Endothelial cell of umbilical vein (primary cell): ENCODE data around the gene GIPC3. TPM values are rescaled to one million over a fixed set of nuclear protein-coding genes. Genes with fewer than 3 reads are reported as not detected.

Experiments
- BruUV-seq: library from RNA; stranded (reverse); fragments of 400-500 nt; replicated peaks from 2 replicates; lab custom pipeline; 2021; lab: Mats Ljungman, UMichigan
- CTCF ChIA-PET: fragments of 300-600, 350-600 bp; sonication (Branson Sonifier 250); formaldehyde crosslinking; loops from one replicate; lab custom pipeline; 2021; ENCODE audit warnings: antibody characterized with exemption, inconsistent platforms; lab: Charles Lee
- POLR2A ChIA-PET: fragments of 300-600, 350-600 bp; sonication (Branson Sonifier 250); formaldehyde crosslinking; loops from one replicate; lab custom pipeline; 2021; ENCODE audit warnings: antibody characterized with exemption, inconsistent platforms; lab: Charles Lee
- DNase-seq: peaks from one replicate; pipeline ENCODE4 v3.0.0-alpha.2; 2011; ENCODE audit warnings: low read depth, low spot score
- FAIRE-seq: peaks from 2 replicates; lab custom pipeline; 2011; peaks lifted over from hg19 to GRCh38; lab: Jason Lieb, UNC
- H2AFZ ChIP-seq: 2 replicates; pipeline ENCODE4 v1.6.0; 2012; ENCODE audit warnings: low read depth, low read length, control low read depth, inconsistent platforms
- H3K27ac ChIP-seq: 2 replicates; pipeline ENCODE4 v1.5.1; 2011; ENCODE audit warnings: low read depth, mild to moderate bottlenecking, control low read depth, low read length, moderate library complexity; ENCODE audit not compliant: insufficient read depth
- H3K27me3 ChIP-seq, 2 experiments: 2 replicates each; pipeline versions ENCODE4 v1.6.0 to v1.6.1; 2011; ENCODE audit warnings: low read length in 2 of 2, mixed read lengths in 1 of 2; ENCODE audit not compliant: control insufficient read depth in 2 of 2, insufficient read depth in 2 of 2
- H3K36me3 ChIP-seq, 2 experiments: 2 replicates in 1 of 2; 3 replicates in 1 of 2; pipeline ENCODE4 v1.5.1; 2011; ENCODE audit warnings: low read length in 2 of 2, mild to moderate bottlenecking in 1 of 2, moderate library complexity in 1 of 2; ENCODE audit not compliant: control insufficient read depth in 2 of 2, insufficient read depth in 2 of 2; ENCODE audit errors: extremely low read depth in 1 of 2
- H3K4me1 ChIP-seq: 3 replicates; pipeline ENCODE4 v1.5.1; 2011; ENCODE audit warnings: mild to moderate bottlenecking, low read length; ENCODE audit not compliant: control insufficient read depth, insufficient read depth; ENCODE audit errors: extremely low read depth
- H3K4me2 ChIP-seq: 2 replicates; pipeline ENCODE4 v1.6.1; 2011; ENCODE audit warnings: low read length, control low read depth, mixed read lengths; ENCODE audit not compliant: insufficient read depth
- H3K4me3 ChIP-seq, 3 experiments: fragments of 200-600 bp in 1 of 3; sonication (generic), shearing (Covaris generic) in 1 of 3; replicated peaks in 1 of 3; 2 replicates each; pipeline ENCODE4 v1.5.1; 2011 to 2016; ENCODE audit warnings: control low read depth in 3 of 3, low read length in 3 of 3, mild to moderate bottlenecking in 2 of 3, inconsistent platforms in 1 of 3, low read depth in 1 of 3, moderate library complexity in 1 of 3; ENCODE audit not compliant: insufficient read depth in 1 of 3
- H3K79me2 ChIP-seq: 2 replicates; pipeline ENCODE4 v1.6.0; 2012; ENCODE audit warnings: low read length, inconsistent platforms; ENCODE audit not compliant: control insufficient read depth, insufficient read depth
- H3K9ac ChIP-seq: replicated peaks from 2 replicates; pipeline ENCODE3; 2011; ENCODE audit warnings: low read length, control low read depth; ENCODE audit not compliant: insufficient read depth; ENCODE audit errors: extremely low read depth
- H3K9me1 ChIP-seq: replicated peaks from 3 replicates; pipeline ENCODE4 v1.6.0; 2011; ENCODE audit warnings: mild to moderate bottlenecking, low read length; ENCODE audit not compliant: control insufficient read depth, insufficient read depth; ENCODE audit errors: extremely low read depth
- H3K9me3 ChIP-seq: replicated peaks from 2 replicates; pipeline ENCODE4 v1.5.1; 2012; ENCODE audit warnings: low read length, inconsistent platforms; ENCODE audit not compliant: control insufficient read depth, insufficient read depth
- H4K20me1 ChIP-seq: replicated peaks from 2 replicates; pipeline ENCODE3; 2011; ENCODE audit warnings: mild to moderate bottlenecking, low read length; ENCODE audit not compliant: control insufficient read depth, insufficient read depth; ENCODE audit errors: extremely low read depth
- CTCF ChIP-seq, 2 donors: IDR thresholded peaks; 1 replicate in 1 of 2; 2 replicates in 1 of 2; pipeline ENCODE4 v1.5.1; 2011; ENCODE audit warnings: low read length in 2 of 2, mild to moderate bottlenecking in 2 of 2, moderate library complexity in 2 of 2, control low read depth in 1 of 2, inconsistent platforms in 1 of 2, low read depth in 1 of 2; ENCODE audit not compliant: insufficient read depth in 1 of 2; ENCODE audit errors: extremely low read depth in 1 of 2
- EZH2 ChIP-seq: IDR thresholded peaks from 2 replicates; pipeline ENCODE4 v1.6.1; 2012; ENCODE audit warnings: borderline replicate concordance, low read depth, mild to moderate bottlenecking, moderate library complexity, low read length, inconsistent platforms; ENCODE audit not compliant: severe bottlenecking
- FOS ChIP-seq: IDR thresholded peaks from 2 replicates; pipeline ENCODE4 v1.6.1; 2011; ENCODE audit warnings: mild to moderate bottlenecking, low read length, moderate library complexity, borderline replicate concordance; ENCODE audit not compliant: insufficient read depth
- GATA2 ChIP-seq: IDR thresholded peaks from 2 replicates; pipeline ENCODE4 v1.7.0; 2011; ENCODE audit warnings: low read depth, mild to moderate bottlenecking, moderate library complexity, mixed read lengths, low read length; ENCODE audit not compliant: insufficient read length, insufficient read depth
- JUN ChIP-seq: IDR thresholded peaks from 2 replicates; pipeline ENCODE4 v1.6.1; 2011; ENCODE audit warnings: borderline replicate concordance, low read depth; ENCODE audit not compliant: insufficient read length, insufficient read depth
- MAX ChIP-seq: IDR thresholded peaks from 2 replicates; pipeline ENCODE4 v1.6.1; 2011; ENCODE audit not compliant: insufficient read depth, insufficient read length
- MYC ChIP-seq: IDR thresholded peaks from one replicate; pipeline ENCODE4 v1.6.1; 2011; ENCODE audit warnings: mild to moderate bottlenecking, low read depth, low read length
- POLR2A ChIP-seq: IDR thresholded peaks from 2 replicates; pipeline ENCODE4 v1.6.1; 2012; ENCODE audit warnings: low read depth, mild to moderate bottlenecking, control low read depth, low read length
- POLR2AphosphoS5 ChIP-seq: IDR thresholded peaks from 2 replicates; pipeline ENCODE4 v1.6.1; 2012; ENCODE audit warnings: low read depth, mild to moderate bottlenecking, control low read depth, low read length, moderate library complexity; ENCODE audit not compliant: insufficient read depth
- dilution Hi-C: fragments of 300-500 bp; cut with MboI; formaldehyde crosslinking; loops from one replicate; pipeline ENCODE4 v1.15.0; 2019; ENCODE audit warnings: low sequenced_read_pairs; ENCODE audit not compliant: extremely low pct_ligation_motif_present
- intact Hi-C: fragments of 100-400 bp; cut with micrococcal nuclease; formaldehyde crosslinking; loops from one replicate; pipeline ENCODE4 v1.10.0; 2022
- polyA plus RNA-seq, 4 experiments: library from polyadenylated mRNA; depleted of rRNA in 3 of 4; stranded (reverse) in 3 of 4; unstranded in 1 of 4; fragments of >200 nt; gene quantifications; 2 replicates each; pipeline versions ENCODE4 v1.2.1 to v1.2.3, GENCODE V29; 2011 to 2012; ENCODE audit warnings: missing spikeins in 1 of 4
- total RNA-seq: library from RNA; stranded (reverse); gene quantifications from 2 replicates; pipeline ENCODE4 v1.2.3, GENCODE V29; 2021

Gene GIPC3
- total and polyA plus RNA-seq, 2 donors (not counting 3 experiments of a cell fraction or from before 2014, with no cell fraction given): 2.2 to 6.6 TPM

GRCh38 chr19:3535563-3535965 is 49.7 kb upstream of the GIPC3 start:
- BruUV-seq: no TSS peak

More at GRCh38 chr19:3535563-3535965, 49.7 kb upstream of the GIPC3 start:
- Histone ChIP-seq H3K9me3 (no peaks in the 10 kb centered on the region), H3K4me2 (no peak overlapping the region), H3K9ac (no peak overlapping the region), H2AFZ (no peak overlapping the region), H3K79me2 (no peaks in the 10 kb centered on the region), H3K4me3 (no peak overlapping the region), H3K27ac (no peak overlapping the region), H3K9me1 (no peaks in the 10 kb centered on the region), H3K27me3 (no peaks in the 10 kb centered on the region), H3K4me1 (no peaks in the 10 kb centered on the region), H3K36me3 (peaks cover 9 to 44% of the 10 kb centered on the region in 2 experiments), H4K20me1 (no peaks in the 10 kb centered on the region)
- TF ChIP-seq MAX (no peak), JUN (no peak), GATA2 (no peak), POLR2A (no peak), FOS (no peak), EZH2 (no peak), CTCF (IDR thresholded peaks at IDR 0.05; ENCODE audit: extremely low read depth in 1 of 2, insufficient read depth in 1 of 2, low read depth in 1 of 2, low read length in 2 of 2) (no peak), POLR2AphosphoS5 (no peak), MYC (no peak)
- DNase-seq (no peak), FAIRE-seq (no peak)
- dilution Hi-C loops (no loop called here), intact Hi-C loops (no loop called here)
- ChIA-PET POLR2A (no interaction called here), CTCF (no interaction called here)
